Endothelial cell of umbilical vein (primary cell): Measurements from ENCODE around the gene CPNE8. TPM values are rescaled to one million over a fixed set of nuclear protein-coding genes. Genes with fewer than 3 reads are reported as not detected.

Source experiments
- BruUV-seq: library from RNA; stranded (reverse); fragments of 400-500 nt; replicated peaks from 2 replicates; lab custom pipeline; 2021; lab: Mats Ljungman, UMichigan
- CTCF ChIA-PET: fragments of 300-600, 350-600 bp; sonication (Branson Sonifier 250); formaldehyde crosslinking; loops from one replicate; lab custom pipeline; 2021; ENCODE audit warnings: antibody characterized with exemption, inconsistent platforms; lab: Charles Lee
- POLR2A ChIA-PET: fragments of 300-600, 350-600 bp; sonication (Branson Sonifier 250); formaldehyde crosslinking; loops from one replicate; lab custom pipeline; 2021; ENCODE audit warnings: antibody characterized with exemption, inconsistent platforms; lab: Charles Lee
- DNase-seq: peaks from one replicate; pipeline ENCODE4 v3.0.0-alpha.2; 2011; ENCODE audit warnings: low read depth, low spot score
- FAIRE-seq: peaks from 2 replicates; lab custom pipeline; 2011; peaks lifted over from hg19 to GRCh38; lab: Jason Lieb, UNC
- H2AFZ ChIP-seq: 2 replicates; pipeline ENCODE4 v1.6.0; 2012; ENCODE audit warnings: low read depth, low read length, control low read depth, inconsistent platforms
- H3K27ac ChIP-seq: 2 replicates; pipeline ENCODE4 v1.5.1; 2011; ENCODE audit warnings: low read depth, mild to moderate bottlenecking, control low read depth, low read length, moderate library complexity; ENCODE audit not compliant: insufficient read depth
- H3K27me3 ChIP-seq, 2 experiments: 2 replicates each; pipeline versions ENCODE4 v1.6.0 to v1.6.1; 2011; ENCODE audit warnings: low read length in 2 of 2, mixed read lengths in 1 of 2; ENCODE audit not compliant: control insufficient read depth in 2 of 2, insufficient read depth in 2 of 2
- H3K36me3 ChIP-seq, 2 experiments: 2 replicates in 1 of 2; 3 replicates in 1 of 2; pipeline ENCODE4 v1.5.1; 2011; ENCODE audit warnings: low read length in 2 of 2, mild to moderate bottlenecking in 1 of 2, moderate library complexity in 1 of 2; ENCODE audit not compliant: control insufficient read depth in 2 of 2, insufficient read depth in 2 of 2; ENCODE audit errors: extremely low read depth in 1 of 2
- H3K4me1 ChIP-seq: 3 replicates; pipeline ENCODE4 v1.5.1; 2011; ENCODE audit warnings: mild to moderate bottlenecking, low read length; ENCODE audit not compliant: control insufficient read depth, insufficient read depth; ENCODE audit errors: extremely low read depth
- H3K4me2 ChIP-seq: 2 replicates; pipeline ENCODE4 v1.6.1; 2011; ENCODE audit warnings: low read length, control low read depth, mixed read lengths; ENCODE audit not compliant: insufficient read depth
- H3K4me3 ChIP-seq, 3 experiments: fragments of 200-600 bp in 1 of 3; sonication (generic), shearing (Covaris generic) in 1 of 3; replicated peaks in 1 of 3; 2 replicates each; pipeline ENCODE4 v1.5.1; 2011 to 2016; ENCODE audit warnings: control low read depth in 3 of 3, low read length in 3 of 3, mild to moderate bottlenecking in 2 of 3, inconsistent platforms in 1 of 3, low read depth in 1 of 3, moderate library complexity in 1 of 3; ENCODE audit not compliant: insufficient read depth in 1 of 3
- H3K79me2 ChIP-seq: 2 replicates; pipeline ENCODE4 v1.6.0; 2012; ENCODE audit warnings: low read length, inconsistent platforms; ENCODE audit not compliant: control insufficient read depth, insufficient read depth
- H3K9ac ChIP-seq: replicated peaks from 2 replicates; pipeline ENCODE3; 2011; ENCODE audit warnings: low read length, control low read depth; ENCODE audit not compliant: insufficient read depth; ENCODE audit errors: extremely low read depth
- H3K9me1 ChIP-seq: replicated peaks from 3 replicates; pipeline ENCODE4 v1.6.0; 2011; ENCODE audit warnings: mild to moderate bottlenecking, low read length; ENCODE audit not compliant: control insufficient read depth, insufficient read depth; ENCODE audit errors: extremely low read depth
- H3K9me3 ChIP-seq: replicated peaks from 2 replicates; pipeline ENCODE4 v1.5.1; 2012; ENCODE audit warnings: low read length, inconsistent platforms; ENCODE audit not compliant: control insufficient read depth, insufficient read depth
- H4K20me1 ChIP-seq: replicated peaks from 2 replicates; pipeline ENCODE3; 2011; ENCODE audit warnings: mild to moderate bottlenecking, low read length; ENCODE audit not compliant: control insufficient read depth, insufficient read depth; ENCODE audit errors: extremely low read depth
- EZH2 ChIP-seq: IDR thresholded peaks from 2 replicates; pipeline ENCODE4 v1.6.1; 2012; ENCODE audit warnings: borderline replicate concordance, low read depth, mild to moderate bottlenecking, moderate library complexity, low read length, inconsistent platforms; ENCODE audit not compliant: severe bottlenecking
- FOS ChIP-seq: IDR thresholded peaks from 2 replicates; pipeline ENCODE4 v1.6.1; 2011; ENCODE audit warnings: mild to moderate bottlenecking, low read length, moderate library complexity, borderline replicate concordance; ENCODE audit not compliant: insufficient read depth
- GATA2 ChIP-seq: IDR thresholded peaks from 2 replicates; pipeline ENCODE4 v1.7.0; 2011; ENCODE audit warnings: low read depth, mild to moderate bottlenecking, moderate library complexity, mixed read lengths, low read length; ENCODE audit not compliant: insufficient read length, insufficient read depth
- JUN ChIP-seq: IDR thresholded peaks from 2 replicates; pipeline ENCODE4 v1.6.1; 2011; ENCODE audit warnings: borderline replicate concordance, low read depth; ENCODE audit not compliant: insufficient read length, insufficient read depth
- MYC ChIP-seq: IDR thresholded peaks from one replicate; pipeline ENCODE4 v1.6.1; 2011; ENCODE audit warnings: mild to moderate bottlenecking, low read depth, low read length
- dilution Hi-C: fragments of 300-500 bp; cut with MboI; formaldehyde crosslinking; loops from one replicate; pipeline ENCODE4 v1.15.0; 2019; ENCODE audit warnings: low sequenced_read_pairs; ENCODE audit not compliant: extremely low pct_ligation_motif_present
- intact Hi-C: fragments of 100-400 bp; cut with micrococcal nuclease; formaldehyde crosslinking; loops from one replicate; pipeline ENCODE4 v1.10.0; 2022
- polyA plus RNA-seq, 4 experiments: library from polyadenylated mRNA; depleted of rRNA in 3 of 4; stranded (reverse) in 3 of 4; unstranded in 1 of 4; fragments of >200 nt; gene quantifications; 2 replicates each; pipeline versions ENCODE4 v1.2.1 to v1.2.3, GENCODE V29; 2011 to 2012; ENCODE audit warnings: missing spikeins in 1 of 4
- total RNA-seq: library from RNA; stranded (reverse); gene quantifications from 2 replicates; pipeline ENCODE4 v1.2.3, GENCODE V29; 2021
- TF ChIP-seq, protein P1 (sequence below), 2 donors: IDR thresholded peaks; 1 replicate in 1 of 2; 2 replicates in 1 of 2; pipeline ENCODE4 v1.5.1; 2011; ENCODE audit warnings: low read length in 2 of 2, mild to moderate bottlenecking in 2 of 2, moderate library complexity in 2 of 2, control low read depth in 1 of 2, inconsistent platforms in 1 of 2, low read depth in 1 of 2; ENCODE audit not compliant: insufficient read depth in 1 of 2; ENCODE audit errors: extremely low read depth in 1 of 2

The CPNE8 gene
- total and polyA plus RNA-seq, 2 donors (not counting 3 experiments of a cell fraction or from before 2014, with no cell fraction given) = 4.4 to 13.7 TPM

GRCh38 chr12:38728894-38729293 is 176.5 kb downstream of the CPNE8 start:
- no peak for FAIRE-seq

More at GRCh38 chr12:38728894-38729293, 176.5 kb downstream of the CPNE8 start:
- no peak overlapping the region for H3K27ac ChIP-seq
- H3K9me3 ChIP-seq = no peaks in the 10 kb centered on the region
- ChIA-PET POLR2A (no interaction called here), CTCF (interaction anchor here (1.2 to 1.3 kb wide), 2 partner anchors 11 to 64 kb away, joined by 3 to 4 read pairs; no protein-coding TSS in a partner anchor)
- no peaks in the 10 kb centered on the region for H3K4me1 ChIP-seq
- intact Hi-C loops (no loop called here), dilution Hi-C loops (no loop called here)
- H3K79me2 ChIP-seq = no peaks in the 10 kb centered on the region
- no TSS peak for BruUV-seq
- DNase-seq = no peak
- H3K9me1 ChIP-seq = no peaks in the 10 kb centered on the region
- no peaks in the 10 kb centered on the region for H3K27me3 ChIP-seq
- H2AFZ ChIP-seq = no peak overlapping the region
- no peak overlapping the region for H3K9ac ChIP-seq
- TF ChIP-seq GATA2 = no peak
- TF ChIP-seq EZH2 = no peak
- no peak for TF ChIP-seq FOS
- TF ChIP-seq JUN = no peak
- TF ChIP-seq MYC = no peak
- TF ChIP-seq, protein P1, sequence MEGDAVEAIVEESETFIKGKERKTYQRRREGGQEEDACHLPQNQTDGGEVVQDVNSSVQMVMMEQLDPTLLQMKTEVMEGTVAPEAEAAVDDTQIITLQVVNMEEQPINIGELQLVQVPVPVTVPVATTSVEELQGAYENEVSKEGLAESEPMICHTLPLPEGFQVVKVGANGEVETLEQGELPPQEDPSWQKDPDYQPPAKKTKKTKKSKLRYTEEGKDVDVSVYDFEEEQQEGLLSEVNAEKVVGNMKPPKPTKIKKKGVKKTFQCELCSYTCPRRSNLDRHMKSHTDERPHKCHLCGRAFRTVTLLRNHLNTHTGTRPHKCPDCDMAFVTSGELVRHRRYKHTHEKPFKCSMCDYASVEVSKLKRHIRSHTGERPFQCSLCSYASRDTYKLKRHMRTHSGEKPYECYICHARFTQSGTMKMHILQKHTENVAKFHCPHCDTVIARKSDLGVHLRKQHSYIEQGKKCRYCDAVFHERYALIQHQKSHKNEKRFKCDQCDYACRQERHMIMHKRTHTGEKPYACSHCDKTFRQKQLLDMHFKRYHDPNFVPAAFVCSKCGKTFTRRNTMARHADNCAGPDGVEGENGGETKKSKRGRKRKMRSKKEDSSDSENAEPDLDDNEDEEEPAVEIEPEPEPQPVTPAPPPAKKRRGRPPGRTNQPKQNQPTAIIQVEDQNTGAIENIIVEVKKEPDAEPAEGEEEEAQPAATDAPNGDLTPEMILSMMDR (IDR thresholded peaks at IDR 0.05; ENCODE audit: extremely low read depth in 1 of 2, insufficient read depth in 1 of 2, low read depth in 1 of 2, low read length in 2 of 2) = no peak
- no peak overlapping the region for H3K4me2 ChIP-seq
- no peaks in the 10 kb centered on the region for H4K20me1 ChIP-seq
- H3K4me3 ChIP-seq = no peak overlapping the region
- no peaks in the 10 kb centered on the region for H3K36me3 ChIP-seq
